Upper lobe of right lung (tissue), 1 donor: ENCODE data around the gene EEF2K. TPM values are rescaled to one million over a fixed set of nuclear protein-coding genes. Genes with fewer than 3 reads are reported as not detected.

ENCODE experiments used
- ATAC-seq: fragments of 200-7000 bp; cut with Tn5 transposase; one replicate; pipeline ENCODE4 v1.9.1; 2020; ENCODE audit warnings: mild to moderate bottlenecking, moderate library complexity
- DNase-seq: peaks from one replicate; pipeline ENCODE4 v3.0.0-alpha.2; 2020
- H3K27ac ChIP-seq: fragments of 200-600 bp; one replicate; pipeline ENCODE4 v1.8.0; 2022
- H3K27me3 ChIP-seq: fragments of 200-600 bp; one replicate; pipeline ENCODE4 v1.8.0; 2022; ENCODE audit warnings: mild to moderate bottlenecking
- H3K36me3 ChIP-seq: fragments of 200-600 bp; one replicate; pipeline ENCODE4 v1.8.0; 2022
- H3K4me1 ChIP-seq: fragments of 200-600 bp; one replicate; pipeline ENCODE4 v1.8.0; 2022
- H3K4me3 ChIP-seq: fragments of 200-600 bp; one replicate; pipeline ENCODE4 v1.8.0; 2022; ENCODE audit warnings: mild to moderate bottlenecking
- H3K9me3 ChIP-seq: fragments of 200-600 bp; one replicate; pipeline ENCODE4 v1.8.0; 2022
- intact Hi-C: fragments of 100-400 bp; cut with DNase I; formaldehyde crosslinking; loops from one replicate; pipeline ENCODE4 v1.11.0; 2022
- total RNA-seq: library from RNA; stranded (reverse); fragmentation: NEBNext Ultra II Directional; extraction: Animal tissue kit (Norgen Biotek cat#: 25700); gene quantifications from one replicate; pipeline ENCODE4 v1.2.1, GENCODE V29; 2021
- TF ChIP-seq, protein P1 (sequence below): fragments of 200-600 bp; IDR thresholded peaks from one replicate; pipeline ENCODE4 v1.8.0; 2022; ENCODE audit warnings: antibody characterized with exemption
- donor health status: DM: no; HTN: yes; CAD: no; lungs with severe emphysema.

EEF2K gene
- total RNA-seq, 1 donor from 2014 or later = 34.9 TPM

DNA sequence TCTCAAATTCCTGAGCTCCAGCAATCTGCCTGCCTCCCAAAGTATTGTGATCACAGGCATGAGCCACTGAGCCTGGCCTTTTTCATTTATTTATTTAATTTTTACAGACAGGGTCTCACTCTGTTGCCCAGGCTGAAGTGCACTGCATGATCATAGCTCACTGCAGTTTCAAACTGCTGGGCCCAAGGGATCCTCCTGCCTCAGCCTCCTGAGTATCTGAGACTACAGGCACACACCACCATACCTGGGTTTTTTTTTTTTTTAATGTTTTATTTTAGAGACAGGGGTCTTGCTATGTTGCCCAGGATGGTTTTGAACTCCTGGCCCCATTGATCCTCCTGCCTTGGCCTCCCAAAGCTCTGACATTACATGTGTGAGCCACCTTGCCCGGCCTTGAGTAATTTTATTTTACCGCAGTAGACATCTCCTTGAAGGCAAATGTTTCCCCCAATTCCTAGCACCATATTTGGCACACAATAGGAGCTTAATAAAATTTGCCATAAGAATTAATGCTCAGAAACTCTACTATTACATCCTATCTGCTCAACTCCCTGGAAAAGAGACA, 1.9 kb upstream of the EEF2K start:
- H3K4me3 ChIP-seq = no peak overlapping the region
- H3K27ac ChIP-seq = no peak overlapping the region
- no peaks in the 10 kb centered on the region for H3K36me3 ChIP-seq
- H3K4me1 ChIP-seq = peaks cover 25% of the 10 kb centered on the region
- TF ChIP-seq, protein P1, sequence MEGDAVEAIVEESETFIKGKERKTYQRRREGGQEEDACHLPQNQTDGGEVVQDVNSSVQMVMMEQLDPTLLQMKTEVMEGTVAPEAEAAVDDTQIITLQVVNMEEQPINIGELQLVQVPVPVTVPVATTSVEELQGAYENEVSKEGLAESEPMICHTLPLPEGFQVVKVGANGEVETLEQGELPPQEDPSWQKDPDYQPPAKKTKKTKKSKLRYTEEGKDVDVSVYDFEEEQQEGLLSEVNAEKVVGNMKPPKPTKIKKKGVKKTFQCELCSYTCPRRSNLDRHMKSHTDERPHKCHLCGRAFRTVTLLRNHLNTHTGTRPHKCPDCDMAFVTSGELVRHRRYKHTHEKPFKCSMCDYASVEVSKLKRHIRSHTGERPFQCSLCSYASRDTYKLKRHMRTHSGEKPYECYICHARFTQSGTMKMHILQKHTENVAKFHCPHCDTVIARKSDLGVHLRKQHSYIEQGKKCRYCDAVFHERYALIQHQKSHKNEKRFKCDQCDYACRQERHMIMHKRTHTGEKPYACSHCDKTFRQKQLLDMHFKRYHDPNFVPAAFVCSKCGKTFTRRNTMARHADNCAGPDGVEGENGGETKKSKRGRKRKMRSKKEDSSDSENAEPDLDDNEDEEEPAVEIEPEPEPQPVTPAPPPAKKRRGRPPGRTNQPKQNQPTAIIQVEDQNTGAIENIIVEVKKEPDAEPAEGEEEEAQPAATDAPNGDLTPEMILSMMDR = no peak
- ATAC-seq = no peak
- DNase-seq = no peak
- intact Hi-C loops = no loop called here
- no peaks in the 10 kb centered on the region for H3K9me3 ChIP-seq
- no peaks in the 10 kb centered on the region for H3K27me3 ChIP-seq

DNA sequence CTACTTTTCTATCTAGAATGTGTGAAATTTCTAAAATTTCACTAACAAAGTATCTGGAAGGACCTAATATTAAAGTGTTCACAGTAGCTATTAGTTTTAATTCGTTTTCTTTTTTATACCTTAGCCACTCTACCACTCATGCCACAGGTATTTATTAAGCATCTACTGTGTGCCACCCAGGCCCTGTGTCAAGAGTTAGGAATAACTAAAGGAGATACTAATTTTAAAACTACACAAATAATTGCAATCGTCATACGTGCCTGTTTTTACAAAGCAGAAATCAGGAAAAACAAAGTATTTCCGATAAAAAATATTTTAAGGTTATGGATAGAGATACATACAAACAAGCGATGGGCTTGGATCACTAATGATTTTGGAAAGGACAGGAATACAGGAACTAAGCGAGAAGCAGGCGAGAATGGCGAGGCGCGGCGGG, 483 bp upstream of the EEF2K start:
- intact Hi-C loops = no loop called here

DNA sequence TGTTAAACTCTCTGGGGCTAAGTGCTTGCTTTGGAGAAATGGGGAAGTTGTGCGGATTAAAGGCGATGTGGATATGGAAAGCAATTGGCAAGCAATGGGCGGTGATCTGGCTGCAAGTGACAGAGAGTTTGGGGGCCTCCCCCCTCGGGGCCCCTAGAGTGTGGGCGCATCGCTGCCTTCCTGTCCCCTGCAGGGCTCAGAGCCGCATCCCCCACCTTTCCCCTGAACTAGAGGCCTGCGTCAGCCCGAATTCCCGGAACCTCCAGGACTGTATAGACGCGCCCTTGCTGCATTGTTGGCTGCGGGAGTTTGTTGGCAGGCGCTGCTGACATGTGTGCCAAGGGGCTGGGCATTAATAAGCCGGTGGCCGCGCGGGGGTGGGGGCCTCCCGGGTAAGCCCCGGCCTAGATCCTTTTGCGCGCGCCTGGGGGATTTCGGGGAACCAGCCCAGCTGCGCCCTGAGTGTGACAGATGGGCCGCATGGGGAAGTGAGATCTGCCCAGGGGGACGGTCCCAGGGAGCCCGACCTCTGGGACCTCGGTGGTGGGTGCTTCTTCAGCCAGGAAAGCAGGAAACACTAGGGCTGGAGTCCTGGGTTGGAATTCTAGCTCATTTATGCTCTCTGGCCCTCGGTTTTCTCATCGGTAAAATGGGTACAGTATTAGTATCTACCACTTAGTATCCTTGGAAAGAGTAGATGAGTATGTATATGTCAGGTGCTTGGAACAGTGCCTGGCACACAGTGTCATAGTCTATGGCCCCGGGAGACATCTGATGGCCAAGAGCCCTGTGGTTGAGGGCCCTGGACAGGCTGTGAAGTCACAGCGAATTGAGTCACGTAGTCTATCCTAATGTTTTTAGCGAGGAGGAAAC, 1.0 kb downstream of the EEF2K start:
- intact Hi-C loops = no loop called here
- peak overlapping the region; percentile 90 for H3K27ac ChIP-seq
- ATAC-seq (peak; percentile 62), DNase-seq (peak; percentile 91)
- H3K27me3 ChIP-seq = no peaks in the 10 kb centered on the region
- TF ChIP-seq, protein P1 = no peak
- H3K36me3 ChIP-seq = no peaks in the 10 kb centered on the region
- no peaks in the 10 kb centered on the region for H3K9me3 ChIP-seq
- H3K4me1 ChIP-seq = peaks cover 34% of the 10 kb centered on the region
- H3K4me3 ChIP-seq = peak overlapping the region; percentile 97

More for the DNA sequence above, 483 bp upstream of the EEF2K start:
- ATAC-seq (no peak), DNase-seq (no peak)
- Histone ChIP-seq H3K27me3 (no peaks in the 10 kb centered on the region), H3K36me3 (no peaks in the 10 kb centered on the region), H3K4me1 (peaks cover 28% of the 10 kb centered on the region), H3K4me3 (peak overlapping the region; percentile 97), H3K9me3 (no peaks in the 10 kb centered on the region), H3K27ac (peak overlapping the region; percentile 90)
- TF ChIP-seq, protein P1 = no peak

DNA sequence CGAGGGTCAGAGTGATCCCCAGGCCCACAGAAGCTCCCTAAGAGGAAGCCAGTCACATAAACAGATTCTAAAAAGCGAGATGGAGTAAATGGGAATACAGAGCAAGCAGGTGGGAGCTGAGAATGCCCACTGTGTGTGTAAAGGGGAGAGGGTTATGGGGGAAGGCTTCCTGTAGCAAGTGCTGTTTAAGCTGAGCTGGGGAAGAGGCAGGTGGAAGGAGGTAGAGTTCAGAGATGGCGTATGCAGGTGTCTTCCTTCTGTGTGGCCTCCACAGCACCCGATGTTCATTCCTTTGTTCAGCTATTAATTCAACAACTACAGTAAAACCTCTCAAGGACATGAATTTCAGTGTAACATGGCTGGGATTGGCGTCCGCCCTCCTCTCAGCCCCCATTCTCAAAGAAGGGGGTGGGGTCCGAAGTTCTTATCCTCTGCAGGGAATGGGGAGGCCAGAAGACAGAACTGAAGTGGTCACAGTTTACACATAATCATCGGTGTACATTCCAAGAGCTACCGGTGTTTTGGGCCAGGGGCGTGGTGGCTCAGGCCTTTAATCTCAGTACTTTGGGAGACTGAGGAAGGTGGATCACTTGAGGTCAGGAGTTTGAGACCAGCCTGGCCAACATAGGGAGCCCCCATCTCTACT, 1.8 kb downstream of the EEF2K start:
- TF ChIP-seq, protein P1 = no peak
- intact Hi-C loops = no loop called here
- Histone ChIP-seq H3K4me1 (peaks cover 34% of the 10 kb centered on the region), H3K36me3 (no peaks in the 10 kb centered on the region), H3K27me3 (no peaks in the 10 kb centered on the region), H3K4me3 (peak overlapping the region; percentile 97), H3K9me3 (no peaks in the 10 kb centered on the region), H3K27ac (peak overlapping the region; percentile 90)
- DNase-seq (no peak), ATAC-seq (no peak)

DNA sequence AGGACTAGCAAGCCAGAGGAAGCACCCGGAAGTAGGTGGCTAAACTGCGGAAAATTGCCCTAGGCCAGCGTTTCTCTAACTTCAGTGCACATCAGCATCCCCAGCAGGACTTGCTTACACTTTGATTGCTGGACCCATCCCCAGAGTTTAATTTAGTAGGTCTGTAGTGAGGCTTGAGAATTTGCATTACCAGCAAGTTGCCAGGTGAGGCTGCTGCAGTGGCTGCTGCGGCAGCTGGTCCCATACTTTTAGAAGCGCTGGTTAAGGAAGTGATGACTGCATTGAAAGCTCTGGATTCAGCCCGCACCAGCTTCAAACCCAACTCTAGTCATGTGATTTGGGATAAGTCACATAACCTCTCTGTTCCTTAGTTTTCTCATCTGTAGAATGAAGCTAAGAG, 4.2 kb downstream of the EEF2K start:
- Histone ChIP-seq H3K9me3 (no peaks in the 10 kb centered on the region), H3K4me1 (peaks cover 34% of the 10 kb centered on the region), H3K36me3 (peaks cover 13% of the 10 kb centered on the region), H3K27me3 (no peaks in the 10 kb centered on the region), H3K4me3 (no peak overlapping the region), H3K27ac (peak overlapping the region; percentile 14)
- DNase-seq (no peak), ATAC-seq (no peak)
- intact Hi-C loops = loop anchor here (5.0 kb wide), 1 partner anchor 82 kb away; no protein-coding TSS in a partner anchor
- TF ChIP-seq, protein P1 = no peak
